Mesothelial cell of epicardium (in vitro differentiated cells): ENCODE data around the gene SIK2. TPM values are rescaled to one million over a fixed set of nuclear protein-coding genes. Genes with fewer than 3 reads are reported as not detected.
A peak's percentile ranks its signal among the peaks of the same experiment; 100 is the strongest.
"Not testable (repeated sequence)": the region's sequence is repeated elsewhere in the genome, so short reads cannot be mapped to it uniquely, and the experiment has no call there.

Source experiments
- DNase-seq, 2 experiments: peaks; one replicate each; pipeline ENCODE4 v3.0.0; 2021; ENCODE audit warnings: low spot score in 2 of 2; ENCODE audit not compliant: unreplicated experiment in 2 of 2
- H3K27ac Mint-ChIP-seq: 2 replicates; pipeline ENCODE4 v1.8.0; 2021; ENCODE audit warnings: mixed read lengths
- H3K27me3 Mint-ChIP-seq: 2 replicates; pipeline ENCODE4 v1.8.0; 2021; ENCODE audit warnings: low read depth, mixed read lengths
- H3K36me3 Mint-ChIP-seq: 2 replicates; pipeline ENCODE4 v1.8.0; 2021; ENCODE audit warnings: mixed read lengths
- H3K4me1 Mint-ChIP-seq: 2 replicates; pipeline ENCODE4 v1.8.0; 2021; ENCODE audit warnings: mixed read lengths
- H3K4me3 Mint-ChIP-seq: 2 replicates; pipeline ENCODE4 v1.8.0; 2021; ENCODE audit warnings: mild to moderate bottlenecking, moderate library complexity, mixed read lengths
- H3K9me3 Mint-ChIP-seq: 2 replicates; pipeline ENCODE4 v1.8.0; 2021; ENCODE audit warnings: mixed read lengths
- total RNA-seq: library from RNA; stranded (reverse); gene quantifications from 3 replicates; pipeline ENCODE4 v1.2.1, GENCODE V29; 2021
- TF ChIP-seq, protein P1 (sequence below): fragments of 200-600 bp; sonication (generic); IDR thresholded peaks from one replicate; pipeline ENCODE4 v1.5.0; 2021; ENCODE audit warnings: antibody characterized with exemption; ENCODE audit not compliant: unreplicated experiment

SIK2 gene
- total RNA-seq, 1 donor from 2014 or later, result 17.1 TPM

DNA sequence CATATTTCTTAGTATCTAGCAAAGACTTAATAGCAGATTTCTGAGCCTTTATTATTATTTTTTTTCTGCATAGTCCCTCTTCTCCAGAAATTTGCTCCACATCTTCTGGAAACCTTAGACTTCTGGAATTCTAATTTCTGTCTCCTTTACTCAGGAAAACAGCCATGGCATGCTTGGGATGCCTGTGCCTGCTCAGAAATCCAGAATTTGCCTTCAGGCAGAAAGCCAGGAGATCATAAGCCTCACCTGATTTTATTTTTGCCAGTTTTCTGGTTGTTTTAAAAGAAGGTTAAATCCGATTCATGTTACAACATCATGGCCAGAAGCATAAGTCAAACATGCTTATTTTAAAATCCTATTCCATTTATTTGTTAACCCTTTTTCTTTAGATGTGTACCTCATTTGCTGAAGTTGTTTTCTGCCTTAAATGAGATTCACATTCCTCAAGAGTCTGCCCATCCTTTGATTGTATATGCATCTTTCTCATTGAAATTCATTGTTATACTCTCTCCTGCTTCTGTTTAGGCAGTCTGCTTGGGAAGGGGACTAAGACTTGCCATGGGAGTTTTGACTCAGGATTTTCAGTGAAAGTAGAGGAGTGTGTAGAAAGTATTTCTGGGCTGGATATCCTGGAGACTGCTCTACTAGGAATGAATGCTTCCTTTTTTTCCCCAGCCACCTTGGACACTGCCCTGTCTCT, 37.1 kb downstream of the SIK2 start:
- no peak for DNase-seq
- Mint-ChIP-seq H3K27me3 (no peaks in the 10 kb centered on the region), H3K4me1 (peaks cover 13% of the 10 kb centered on the region), H3K36me3 (peaks cover 19% of the 10 kb centered on the region), H3K9me3 (peaks cover 10% of the 10 kb centered on the region), H3K27ac (peak overlapping the region; percentile 41), H3K4me3 (no peak overlapping the region)
- TF ChIP-seq, protein P1, sequence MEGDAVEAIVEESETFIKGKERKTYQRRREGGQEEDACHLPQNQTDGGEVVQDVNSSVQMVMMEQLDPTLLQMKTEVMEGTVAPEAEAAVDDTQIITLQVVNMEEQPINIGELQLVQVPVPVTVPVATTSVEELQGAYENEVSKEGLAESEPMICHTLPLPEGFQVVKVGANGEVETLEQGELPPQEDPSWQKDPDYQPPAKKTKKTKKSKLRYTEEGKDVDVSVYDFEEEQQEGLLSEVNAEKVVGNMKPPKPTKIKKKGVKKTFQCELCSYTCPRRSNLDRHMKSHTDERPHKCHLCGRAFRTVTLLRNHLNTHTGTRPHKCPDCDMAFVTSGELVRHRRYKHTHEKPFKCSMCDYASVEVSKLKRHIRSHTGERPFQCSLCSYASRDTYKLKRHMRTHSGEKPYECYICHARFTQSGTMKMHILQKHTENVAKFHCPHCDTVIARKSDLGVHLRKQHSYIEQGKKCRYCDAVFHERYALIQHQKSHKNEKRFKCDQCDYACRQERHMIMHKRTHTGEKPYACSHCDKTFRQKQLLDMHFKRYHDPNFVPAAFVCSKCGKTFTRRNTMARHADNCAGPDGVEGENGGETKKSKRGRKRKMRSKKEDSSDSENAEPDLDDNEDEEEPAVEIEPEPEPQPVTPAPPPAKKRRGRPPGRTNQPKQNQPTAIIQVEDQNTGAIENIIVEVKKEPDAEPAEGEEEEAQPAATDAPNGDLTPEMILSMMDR, result no peak

DNA sequence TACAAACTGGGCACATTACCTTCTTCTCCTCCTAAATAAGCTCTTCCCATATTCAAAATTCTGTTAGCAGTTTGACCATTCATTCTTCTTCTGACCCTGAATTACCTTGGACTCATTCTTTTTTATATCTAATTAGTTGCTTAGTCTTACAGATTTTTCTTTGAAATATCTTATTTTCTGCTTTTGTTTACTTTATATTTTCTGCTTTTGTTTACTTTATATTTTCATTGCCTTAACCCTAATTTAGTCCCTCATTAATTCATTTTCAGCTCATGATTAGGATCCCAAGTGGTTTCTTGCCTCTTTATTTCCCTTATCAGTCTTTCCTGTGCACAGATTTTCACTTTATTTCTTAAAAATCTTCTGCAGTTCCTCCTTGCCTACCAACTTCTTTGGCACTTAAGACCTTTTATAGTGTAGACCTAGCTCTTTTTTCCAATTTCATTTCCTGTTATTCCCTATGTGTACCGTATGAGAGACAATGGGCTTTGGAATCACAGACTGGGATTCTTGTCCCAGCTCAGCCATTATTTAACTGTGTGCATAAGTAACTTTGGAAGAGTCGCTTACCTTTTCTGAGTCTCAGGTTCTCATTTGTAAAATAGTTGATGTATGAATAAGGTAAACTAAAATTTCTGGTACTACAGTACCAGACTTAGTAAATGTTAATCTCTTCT, 39.2 kb downstream of the SIK2 start:
- Mint-ChIP-seq H3K27me3 (no peaks in the 10 kb centered on the region), H3K27ac (no peak overlapping the region), H3K4me3 (no peak overlapping the region), H3K36me3 (peaks cover 19% of the 10 kb centered on the region), H3K4me1 (no peaks in the 10 kb centered on the region), H3K9me3 (peaks cover 10% of the 10 kb centered on the region)
- no peak for DNase-seq
- TF ChIP-seq, protein P1, result no peak

DNA sequence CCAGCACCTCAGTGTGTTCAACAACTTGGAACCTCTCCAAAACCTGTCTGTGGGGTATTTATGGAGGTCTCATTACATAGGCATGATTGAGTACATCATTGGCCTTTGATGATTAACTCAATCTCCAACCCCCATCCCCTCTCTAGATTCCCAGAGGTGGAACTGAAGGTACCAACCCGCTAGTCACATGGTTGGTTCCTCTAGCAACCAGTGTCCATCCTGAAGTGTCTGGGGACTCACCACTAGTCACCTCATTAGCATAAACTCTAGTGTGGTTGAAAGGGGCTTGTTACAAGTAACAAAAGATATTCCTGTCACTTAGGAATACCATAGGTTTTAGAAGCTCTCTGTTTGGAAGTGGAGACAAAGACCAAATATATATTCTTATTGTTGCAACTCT, 40.3 kb downstream of the SIK2 start:
- no peak for DNase-seq
- Mint-ChIP-seq H3K27ac (no peak overlapping the region), H3K27me3 (no peaks in the 10 kb centered on the region), H3K36me3 (peaks cover 17% of the 10 kb centered on the region), H3K4me3 (no peak overlapping the region), H3K9me3 (peaks cover 10% of the 10 kb centered on the region), H3K4me1 (no peaks in the 10 kb centered on the region)
- TF ChIP-seq, protein P1, result no peak

DNA sequence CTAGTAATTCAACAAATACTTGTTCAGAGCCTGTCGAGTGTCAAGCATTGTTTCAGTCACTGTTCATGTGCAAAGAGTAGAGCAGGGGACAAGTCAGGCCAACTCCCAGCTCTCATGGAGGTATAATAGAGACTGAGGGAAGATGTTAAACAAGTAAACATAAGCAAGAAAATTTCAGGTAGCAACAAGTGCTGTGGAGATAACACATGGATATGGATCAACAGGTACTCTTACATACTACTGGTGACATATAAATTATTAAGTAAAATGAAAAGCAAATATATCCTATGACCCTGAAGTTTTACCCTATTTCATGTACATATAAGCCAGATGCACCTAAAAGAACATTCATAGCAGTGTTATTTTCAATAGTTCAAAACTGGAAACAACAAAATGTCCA, 42.7 kb downstream of the SIK2 start:
- DNase-seq, result no peak
- no peaks in the 10 kb centered on the region for H3K4me1 Mint-ChIP-seq
- TF ChIP-seq, protein P1, result no peak
- peaks cover 5% of the 10 kb centered on the region for H3K36me3 Mint-ChIP-seq
- no peaks in the 10 kb centered on the region for H3K9me3 Mint-ChIP-seq
- H3K4me3 Mint-ChIP-seq, result no peak overlapping the region
- no peak overlapping the region for H3K27ac Mint-ChIP-seq
- no peaks in the 10 kb centered on the region for H3K27me3 Mint-ChIP-seq

DNA sequence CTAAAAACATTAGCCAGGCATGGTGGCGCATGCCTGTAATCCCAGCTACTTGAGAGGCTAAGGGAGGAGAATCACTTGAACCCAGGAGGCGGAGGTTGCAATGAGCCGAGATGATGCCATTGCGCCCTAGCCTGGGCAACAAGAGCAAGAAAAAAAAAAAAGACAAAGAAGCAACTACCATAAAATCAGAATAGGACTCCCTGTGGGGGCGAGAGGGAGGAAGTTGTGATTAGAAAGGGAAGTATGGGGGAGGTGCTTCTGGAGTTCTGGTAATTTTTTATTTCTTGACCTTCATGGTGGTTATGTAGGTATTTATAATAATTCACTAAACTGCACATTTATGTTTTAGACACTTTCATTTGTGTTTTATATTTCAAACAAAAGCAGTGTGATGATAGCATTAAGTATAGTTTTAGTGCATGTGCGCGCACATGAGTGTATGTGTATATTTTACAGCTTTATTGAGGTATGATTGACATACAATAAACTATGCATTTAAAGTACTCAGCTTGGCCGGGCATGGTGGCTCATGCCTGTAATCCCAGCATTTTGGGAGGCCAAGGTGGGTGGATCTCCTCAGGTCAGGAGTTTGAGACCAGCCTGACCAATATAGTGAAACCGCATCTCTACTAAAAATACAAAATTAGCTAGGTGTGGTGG, 43.5 kb downstream of the SIK2 start:
- Mint-ChIP-seq H3K9me3 (no peaks in the 10 kb centered on the region), H3K27me3 (no peaks in the 10 kb centered on the region), H3K4me3 (no peak overlapping the region), H3K4me1 (no peaks in the 10 kb centered on the region), H3K36me3 (peaks cover 5% of the 10 kb centered on the region), H3K27ac (no peak overlapping the region)
- no peak for DNase-seq
- TF ChIP-seq, protein P1, result no peak

DNA sequence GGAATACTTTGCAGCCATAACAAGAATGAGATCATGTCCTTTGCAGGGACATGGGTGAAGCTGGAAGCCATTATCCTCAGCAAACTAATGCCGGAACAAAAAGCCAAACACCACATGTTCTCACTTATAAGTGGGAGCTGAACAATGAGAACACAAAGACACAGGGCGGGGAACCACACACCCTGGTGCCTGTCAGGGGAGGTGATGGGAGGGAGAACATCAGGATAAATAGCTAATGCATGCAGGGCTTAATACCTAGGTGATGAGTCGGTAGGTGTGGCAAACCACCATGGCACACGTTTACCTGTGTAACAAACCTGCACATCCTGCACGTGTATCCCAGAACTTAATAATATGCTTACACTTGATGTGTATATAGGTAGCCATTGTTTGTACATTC, 49.1 kb downstream of the SIK2 start:
- not testable (repeated sequence) for H3K36me3 Mint-ChIP-seq, H3K9me3 Mint-ChIP-seq, H3K27ac Mint-ChIP-seq, H3K27me3 Mint-ChIP-seq, DNase-seq, H3K4me1 Mint-ChIP-seq, H3K4me3 Mint-ChIP-seq
